HG03025 (cell line): ENCODE measurements around the gene ARHGAP15.

Source experiments
- ATAC-seq: cut with Tn5 transposase; IDR thresholded peaks from one replicate; pipeline ENCODE4 v1.9.1; 2021; ENCODE audit warnings: mild to moderate bottlenecking, moderate library complexity; ENCODE audit not compliant: unreplicated experiment, low FRiP score

Gene ARHGAP15

DNA sequence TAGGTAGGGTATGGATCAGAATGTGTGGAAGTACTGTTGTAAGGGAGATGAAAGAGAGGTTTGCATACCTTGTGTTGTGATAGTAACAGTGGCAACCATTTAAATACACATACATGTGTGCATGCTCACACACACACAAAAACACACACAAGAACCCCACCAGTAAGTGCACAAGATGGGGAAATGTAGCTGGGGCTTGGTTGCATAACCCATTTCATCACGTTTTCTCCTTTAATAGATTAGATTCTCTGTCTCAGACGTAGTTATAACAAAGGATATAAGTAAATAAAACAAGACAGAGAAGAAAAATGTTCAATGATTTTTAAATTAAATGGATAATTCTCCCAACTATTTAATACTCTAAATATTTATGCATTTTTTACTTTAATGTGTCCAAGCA is 13.4 kb downstream of the ARHGAP15 start:
- no peak for ATAC-seq

DNA sequence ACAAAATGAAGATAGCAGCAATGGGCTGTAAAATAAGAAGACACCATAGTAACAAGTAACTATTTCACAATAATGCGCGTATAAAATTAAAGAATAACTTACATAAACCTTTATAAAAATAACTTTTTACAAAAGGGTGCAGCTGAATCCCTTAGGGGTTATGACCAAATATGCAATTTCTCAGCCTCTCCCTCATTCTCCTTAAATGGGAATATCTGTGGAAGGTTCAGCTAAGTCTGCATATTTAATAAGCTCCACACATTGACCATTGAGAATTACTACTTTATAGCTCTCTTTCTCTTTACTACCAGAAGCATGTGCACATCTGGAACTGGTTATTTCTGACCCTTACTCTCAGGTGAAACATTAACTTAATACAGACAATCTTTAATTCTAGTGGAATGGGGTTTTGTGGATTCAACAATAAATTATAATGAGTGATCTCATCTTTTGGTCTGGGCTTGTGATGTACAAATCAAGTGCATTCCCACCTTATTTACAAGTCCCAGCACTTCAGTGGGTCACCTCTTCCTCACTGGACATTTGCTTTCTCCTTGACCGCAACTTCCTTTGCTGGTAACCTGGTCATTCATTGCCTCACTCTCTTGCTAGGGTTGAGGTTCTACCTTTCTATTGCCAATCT is 15.7 kb downstream of the ARHGAP15 start:
- no peak for ATAC-seq

DNA sequence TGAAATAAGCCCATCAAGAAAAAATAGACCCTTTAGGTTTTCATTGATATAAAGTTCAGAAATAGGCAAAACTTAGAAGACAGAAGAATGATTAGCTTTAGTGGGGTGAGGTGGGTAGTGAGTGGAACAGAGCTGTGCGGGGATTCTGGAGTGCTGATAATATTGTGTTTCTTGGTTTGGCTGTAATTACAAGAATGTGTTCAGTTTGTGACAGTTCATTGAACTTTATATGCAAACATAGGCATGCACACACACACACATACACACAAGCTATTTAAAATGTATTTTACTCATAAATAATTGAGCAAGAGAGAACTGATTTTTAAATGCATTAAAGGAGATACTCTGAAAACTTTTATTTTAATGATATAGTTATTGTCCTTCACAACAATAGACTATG is 17.1 kb downstream of the ARHGAP15 start:
- no peak for ATAC-seq

- no peak for ATAC-seq
Measured at GRCh38 chr2:143146815-143147530, 17.8 kb downstream of the ARHGAP15 start.

GRCh38 chr2:143148011-143148410 is 18.8 kb downstream of the ARHGAP15 start:
- ATAC-seq = no peak

DNA sequence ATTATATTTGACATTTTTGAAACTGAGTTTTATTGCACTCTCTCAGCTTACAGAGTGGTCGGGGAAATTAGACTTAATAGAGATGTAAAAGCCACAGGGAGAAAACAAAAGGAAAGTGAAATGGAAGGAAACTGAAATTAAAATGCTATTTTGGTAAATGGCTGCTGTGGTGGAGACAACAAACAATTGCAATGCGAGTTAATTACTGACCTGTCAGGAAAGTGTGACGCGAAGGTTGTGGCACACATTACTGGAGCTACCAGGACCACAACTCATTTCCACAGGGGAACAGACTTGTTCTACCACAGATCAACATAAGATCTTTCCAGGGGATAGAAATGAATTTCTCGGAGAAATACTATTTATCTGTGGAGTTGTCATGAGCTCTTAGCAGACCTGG is 19.5 kb downstream of the ARHGAP15 start:
- ATAC-seq = no peak

DNA sequence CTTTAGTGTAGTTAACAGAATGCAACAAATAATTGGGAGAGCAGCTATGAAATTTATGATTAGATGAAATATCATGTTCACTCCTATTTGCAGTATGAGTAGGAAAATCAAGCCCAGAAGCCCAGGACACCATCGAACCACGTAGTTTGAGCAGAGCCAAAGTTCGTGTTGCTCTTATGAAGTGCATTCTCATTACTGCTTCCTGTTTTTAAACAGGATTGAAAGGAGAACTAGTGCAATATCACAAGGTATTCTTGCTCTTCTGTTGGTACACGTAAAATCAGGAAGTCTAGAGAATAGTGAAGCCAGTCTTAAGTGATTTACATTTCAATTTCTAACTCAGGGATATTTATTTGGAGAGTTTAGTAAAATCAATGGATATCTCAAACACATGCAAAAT is 21.1 kb downstream of the ARHGAP15 start:
- peak; percentile 76 for ATAC-seq

DNA sequence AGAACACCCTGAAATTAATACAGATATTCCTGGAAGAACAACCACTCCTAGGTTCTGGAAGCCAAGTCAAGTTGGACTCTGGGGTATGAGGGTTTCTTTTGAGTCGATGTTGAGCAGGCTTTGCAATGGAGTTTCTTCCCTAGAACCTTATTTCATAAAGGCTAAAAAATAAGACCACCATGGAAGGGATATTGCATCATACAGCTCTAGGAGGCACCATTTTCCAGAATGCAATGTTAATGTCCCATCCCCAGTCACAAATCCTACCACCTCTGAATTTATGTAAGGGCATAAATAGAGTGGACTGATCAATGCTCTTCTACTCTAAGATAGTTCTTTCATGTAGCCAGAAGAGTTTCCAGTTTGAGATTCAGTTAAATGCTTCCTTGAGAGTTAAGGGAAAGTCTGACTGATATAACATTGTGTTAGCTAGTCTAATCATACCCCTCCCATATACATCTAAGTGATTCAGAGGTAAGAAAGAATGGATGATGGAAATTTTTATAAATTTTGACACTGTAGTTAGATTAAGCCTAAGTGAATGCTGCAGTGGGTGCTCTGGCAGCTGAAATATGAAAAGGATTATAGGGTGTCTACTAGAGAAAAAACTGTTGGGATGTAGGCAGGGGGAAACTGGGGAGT is 22.0 kb downstream of the ARHGAP15 start:
- ATAC-seq = no peak

DNA sequence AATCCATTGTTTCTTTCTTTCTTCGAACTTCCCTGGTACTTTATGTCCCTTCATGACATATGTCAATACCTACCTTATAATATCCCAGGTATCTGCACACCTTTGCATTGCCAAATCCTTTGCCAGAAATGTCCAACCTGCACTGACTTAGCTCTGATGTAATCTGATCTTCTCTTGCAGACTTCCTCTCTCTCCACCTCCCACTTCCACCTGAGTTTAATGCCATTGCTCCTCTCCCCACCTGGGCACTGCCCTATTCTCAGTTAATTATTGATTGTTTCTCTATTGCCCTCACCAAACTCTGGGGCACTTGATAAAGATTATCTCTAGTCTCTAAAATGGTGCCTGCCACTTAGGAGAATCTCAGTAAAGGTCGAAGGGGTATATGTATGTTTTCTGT is 23.0 kb downstream of the ARHGAP15 start:
- ATAC-seq = no peak

GRCh38 chr2:143152637-143153036 is 23.4 kb downstream of the ARHGAP15 start:
- ATAC-seq = no peak

DNA sequence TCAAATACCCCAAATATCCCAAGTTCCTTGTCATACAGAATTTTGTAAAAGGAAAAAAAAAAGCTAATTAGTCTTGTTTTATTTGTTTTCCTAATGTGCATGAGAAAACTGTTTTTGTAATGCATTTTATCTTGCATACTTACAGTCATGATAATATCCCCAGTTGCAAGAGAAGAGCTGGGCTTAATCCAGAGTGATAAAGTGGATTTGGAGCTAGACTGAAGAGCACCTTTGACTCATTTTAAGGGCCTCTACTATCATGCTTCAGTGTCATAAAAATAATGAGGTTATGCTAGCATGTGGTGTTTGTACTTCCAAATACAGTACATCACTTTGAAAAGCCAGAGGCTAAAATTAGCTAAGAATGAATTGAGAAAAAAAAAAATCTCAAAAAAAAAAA is 26.4 kb downstream of the ARHGAP15 start:
- ATAC-seq = no peak

DNA sequence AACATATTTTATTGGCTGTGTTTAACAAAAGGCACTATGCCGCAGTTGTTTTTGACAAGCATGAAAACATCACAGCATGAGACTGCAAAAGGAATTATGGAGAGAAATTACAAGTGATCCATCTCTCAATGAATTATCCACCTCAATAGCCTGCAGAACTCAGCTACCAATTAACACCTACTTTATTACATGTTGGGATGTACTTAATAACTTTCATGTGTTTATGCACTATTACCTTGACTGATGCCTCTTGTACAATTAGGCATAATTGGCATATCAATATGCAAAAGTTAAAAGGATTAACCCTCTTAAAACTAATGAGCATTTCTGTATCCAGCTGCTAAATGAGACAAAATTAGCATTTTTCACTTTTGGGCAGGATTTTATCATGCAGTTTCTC is 27.8 kb downstream of the ARHGAP15 start:
- ATAC-seq = no peak

DNA sequence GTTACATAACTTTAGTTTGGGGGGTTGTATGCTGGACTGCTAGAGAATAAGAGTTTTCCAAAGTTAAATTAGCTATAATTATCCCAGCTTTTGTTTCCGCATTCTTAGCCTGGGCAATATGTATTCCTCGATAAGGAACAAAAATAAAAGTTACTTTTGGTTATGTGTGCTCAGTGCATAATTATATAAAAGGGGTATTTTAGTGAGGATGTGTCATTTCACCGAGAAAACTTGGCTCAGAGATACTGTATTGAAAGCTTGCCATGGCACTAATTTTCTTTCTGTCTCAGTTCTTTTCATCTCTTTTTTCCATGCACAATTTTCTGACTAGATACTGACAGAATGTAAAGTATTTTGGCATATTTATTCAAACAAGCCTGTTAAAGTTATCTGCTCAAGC is 28.2 kb downstream of the ARHGAP15 start:
- ATAC-seq = no peak

DNA sequence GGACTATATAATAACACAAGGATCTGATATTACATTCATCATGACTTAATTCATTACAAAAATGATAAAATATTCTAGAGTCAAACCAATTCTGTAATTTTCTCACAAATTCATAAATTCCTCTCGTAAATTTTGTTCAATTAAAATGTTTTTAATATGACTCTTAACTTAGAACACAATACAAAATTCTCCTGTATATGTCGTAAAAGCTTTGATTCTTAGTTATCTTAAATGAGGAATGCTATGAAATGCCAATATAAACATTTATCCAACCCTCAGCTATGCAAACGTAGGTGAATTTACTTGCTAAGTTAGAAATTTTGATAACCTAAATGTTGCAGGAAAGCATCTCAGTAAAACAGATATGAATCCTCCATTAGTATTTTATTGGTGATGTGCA is 28.9 kb downstream of the ARHGAP15 start:
- ATAC-seq = no peak

DNA sequence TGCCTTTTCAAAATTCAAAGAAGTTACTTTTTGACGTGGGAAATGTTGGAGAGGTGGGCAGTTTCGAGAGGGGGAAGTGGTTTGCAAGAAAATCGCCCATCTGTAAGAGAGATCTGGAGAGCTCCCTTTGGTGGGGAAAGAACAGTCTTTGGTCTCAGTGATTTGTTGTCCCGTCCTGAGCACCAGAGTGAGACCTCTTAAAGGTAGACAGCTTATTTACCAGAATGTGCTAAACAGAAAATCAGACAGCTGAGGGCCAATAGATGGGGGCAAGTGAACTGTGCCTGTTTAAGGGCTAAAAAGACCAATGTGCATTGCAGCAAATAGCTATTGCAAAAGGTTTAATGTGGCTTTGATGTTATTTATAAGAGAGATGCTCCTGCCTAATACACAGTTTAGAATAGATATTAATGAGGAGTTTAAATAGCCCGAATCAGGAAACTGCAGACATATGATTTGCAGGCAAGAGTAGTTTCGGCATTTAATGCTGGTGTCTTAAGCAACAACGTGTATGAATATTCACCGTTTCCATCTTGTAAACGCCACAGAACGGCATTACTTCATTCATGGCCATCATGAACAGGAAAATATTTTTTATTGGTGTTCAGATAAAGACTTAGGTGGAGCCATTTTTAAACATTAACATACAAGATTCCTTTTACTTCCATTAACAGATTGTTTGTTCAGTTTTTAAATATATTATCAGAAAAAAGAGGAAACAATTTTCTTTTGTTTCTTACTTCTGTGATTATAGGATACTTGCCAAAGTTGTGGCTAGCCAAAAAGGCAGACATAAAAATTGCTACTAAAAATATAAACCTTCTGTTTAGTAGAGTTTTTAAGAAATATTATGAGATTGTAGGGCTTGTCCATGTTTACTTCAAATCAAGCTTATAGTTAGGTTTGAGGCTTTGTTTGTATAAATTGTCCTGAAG is 29.6 kb downstream of the ARHGAP15 start:
- no peak for ATAC-seq

DNA sequence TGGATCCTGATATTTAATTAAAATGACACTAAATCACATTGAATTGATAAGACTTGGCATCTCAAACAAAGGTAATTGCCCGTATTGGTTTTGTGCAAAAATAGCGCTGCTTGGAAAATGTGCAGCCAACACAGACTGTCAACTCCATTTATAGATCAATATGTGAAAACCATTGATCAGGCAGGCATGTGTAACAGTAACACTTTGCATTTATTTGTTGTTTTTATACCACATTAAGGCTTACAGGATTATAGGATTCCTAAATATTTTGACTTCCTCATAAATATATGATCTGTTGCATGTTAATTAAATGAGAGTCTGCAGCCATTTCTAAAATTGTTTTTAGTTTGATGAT is 30.2 kb downstream of the ARHGAP15 start:
- no peak for ATAC-seq

- no peak for ATAC-seq
Measured at GRCh38 chr2:143160732-143161707, 31.8 kb downstream of the ARHGAP15 start.

GRCh38 chr2:143162123-143162837 is 33.1 kb downstream of the ARHGAP15 start:
- ATAC-seq = peak; percentile 84

GRCh38 chr2:143162997-143163396 is 33.8 kb downstream of the ARHGAP15 start:
- ATAC-seq = no peak
